CD4-positive, alpha-beta T cell (primary cell): ENCODE data around the gene AUTS2. TPM values are rescaled to one million over a fixed set of nuclear protein-coding genes. Genes with fewer than 3 reads are reported as not detected.

Experiments used
- ATAC-seq: fragments of 200-7000 bp; cut with Tn5 transposase; one replicate; pipeline ENCODE4 v1.10.0; 2022; ENCODE audit warnings: mild to moderate bottlenecking; ENCODE audit not compliant: poor library complexity
- CTCF ChIA-PET: fragments of 350-600 bp; sonication (Branson Sonifier 250); formaldehyde crosslinking; loops from one replicate; lab custom pipeline; 2021; ENCODE audit warnings: antibody characterized with exemption, inconsistent platforms; lab: Charles Lee
- POLR2A ChIA-PET: fragments of 350-600 bp; sonication (Branson Sonifier 250); formaldehyde crosslinking; loops from one replicate; lab custom pipeline; 2021; ENCODE audit warnings: antibody characterized with exemption, inconsistent platforms; lab: Charles Lee
- DNase-seq, 14 experiments: peaks; one replicate each; pipeline ENCODE4 v3.0.0-alpha.2; 2013 to 2020; ENCODE audit warnings: mixed read lengths in 2 of 14
- H3K27ac ChIP-seq, 2 donors: one replicate each; pipeline versions ENCODE4 v1.5.1 to v1.7.0; 2013; ENCODE audit warnings: low read length in 2 of 2, low read depth in 1 of 2, mild to moderate bottlenecking in 1 of 2
- H3K27me3 ChIP-seq, 2 experiments: 1 replicate in 1 of 2; 2 replicates in 1 of 2; pipeline versions ENCODE4 v1.6.1 to v1.7.0; 2013; ENCODE audit warnings: low read length in 2 of 2, control low read depth in 1 of 2, mild to moderate bottlenecking in 1 of 2, moderate library complexity in 1 of 2; ENCODE audit not compliant: insufficient read depth in 2 of 2, control insufficient read depth in 1 of 2
- H3K36me3 ChIP-seq: one replicate; pipeline ENCODE4 v1.6.1; 2013; ENCODE audit warnings: low read length, control low read depth; ENCODE audit not compliant: insufficient read depth
- H3K4me1 ChIP-seq: one replicate; pipeline ENCODE4 v1.6.1; 2013; ENCODE audit warnings: low read length, control low read depth; ENCODE audit not compliant: insufficient read depth
- H3K4me3 ChIP-seq: one replicate; pipeline ENCODE4 v1.5.1; 2013; ENCODE audit warnings: mild to moderate bottlenecking, low read length, moderate library complexity
- H3K9me3 ChIP-seq, 2 experiments: 1 replicate in 1 of 2; 2 replicates in 1 of 2; pipeline versions ENCODE4 v1.6.1 to v1.7.0; 2013; ENCODE audit warnings: low read length in 2 of 2, mild to moderate bottlenecking in 2 of 2, control low read depth in 1 of 2, moderate library complexity in 1 of 2; ENCODE audit not compliant: control insufficient read depth in 1 of 2, insufficient read depth in 1 of 2
- H3K27ac Mint-ChIP-seq: one replicate; pipeline ENCODE4 v1.8.0; 2020; ENCODE audit warnings: mixed read lengths
- H3K27me3 Mint-ChIP-seq: one replicate; pipeline ENCODE4 v1.8.0; 2021; ENCODE audit warnings: mixed read lengths
- H3K36me3 Mint-ChIP-seq: one replicate; pipeline ENCODE4 v1.8.0; 2021; ENCODE audit warnings: low read depth, mixed read lengths
- H3K4me1 Mint-ChIP-seq: one replicate; pipeline ENCODE4 v1.8.0; 2021; ENCODE audit warnings: low read depth, mixed read lengths
- H3K4me3 Mint-ChIP-seq: one replicate; pipeline ENCODE4 v1.8.0; 2020; ENCODE audit warnings: mild to moderate bottlenecking, mixed read lengths
- H3K9me3 Mint-ChIP-seq: one replicate; pipeline ENCODE4 v1.8.0; 2020; ENCODE audit warnings: mixed read lengths
- CTCF ChIP-seq: fragments of 200-600 bp; IDR thresholded peaks from one replicate; pipeline ENCODE4 v1.8.0; 2022; ENCODE audit warnings: antibody characterized with exemption, mild to moderate bottlenecking
- intact Hi-C, 2 experiments: fragments of 100-400 bp; cut with DNase I in 1 of 2; cut with micrococcal nuclease in 1 of 2; formaldehyde crosslinking; loops; one replicate each; pipeline versions ENCODE4 v1.15.1 to v1.9.0; 2023 to 2025; cut with DNase I, micrococcal nuclease
- total RNA-seq, 174 experiments: library from RNA in 2 of 174; stranded (reverse) in 2 of 174; gene quantifications; one replicate each; pipeline ENCODE4 v1.2.3 and lab custom pipeline; 2021 to 2026

AUTS2 gene
- total RNA-seq, 2 experiments from 2014 or later = 43.6 to 47.6 TPM

GRCh38 chr7:70771451-70771850 is 1173.2 kb downstream of the AUTS2 start:
- H3K27ac Mint-ChIP-seq = no peak overlapping the region
- CTCF ChIA-PET = no interaction called here

GRCh38 chr7:70772891-70773290 is 1174.6 kb downstream of the AUTS2 start:
- POLR2A ChIA-PET = no interaction called here
- Mint-ChIP-seq H3K9me3 (no peaks in the 10 kb centered on the region), H3K4me3 (no peak overlapping the region), H3K4me1 (peaks cover 25% of the 10 kb centered on the region), H3K27ac (no peak overlapping the region), H3K36me3 (no peaks in the 10 kb centered on the region), H3K27me3 (no peaks in the 10 kb centered on the region)
- no peak overlapping the region for H3K27ac ChIP-seq
- H3K36me3 ChIP-seq = peaks cover 7% of the 10 kb centered on the region
- no peaks in the 10 kb centered on the region for H3K27me3 ChIP-seq
- TF ChIP-seq CTCF = no peak
- intact Hi-C loops = no loop called here
- ATAC-seq (no peak), DNase-seq (no peak)
- H3K4me1 ChIP-seq = peaks cover 32% of the 10 kb centered on the region
- no peaks in the 10 kb centered on the region for H3K9me3 ChIP-seq
- CTCF ChIA-PET = no interaction called here
- H3K4me3 ChIP-seq = no peak overlapping the region

More at GRCh38 chr7:70771451-70771850, 1173.2 kb downstream of the AUTS2 start:
- DNase-seq (no peak), ATAC-seq (no peak)
- Histone ChIP-seq H3K36me3 (peaks cover 7% of the 10 kb centered on the region), H3K4me3 (no peak overlapping the region), H3K9me3 (no peaks in the 10 kb centered on the region), H3K27ac (no peak overlapping the region), H3K27me3 (no peaks in the 10 kb centered on the region), H3K4me1 (peaks cover 19% of the 10 kb centered on the region)
- no peak overlapping the region for H3K4me3 Mint-ChIP-seq
- peaks cover 12% of the 10 kb centered on the region for H3K4me1 Mint-ChIP-seq
- no peaks in the 10 kb centered on the region for H3K9me3 Mint-ChIP-seq
- intact Hi-C loops = no loop called here
- TF ChIP-seq CTCF = no peak
- H3K27me3 Mint-ChIP-seq = no peaks in the 10 kb centered on the region
- H3K36me3 Mint-ChIP-seq = no peaks in the 10 kb centered on the region
- POLR2A ChIA-PET = no interaction called here

- H3K4me1 Mint-ChIP-seq = peaks cover 30% of the 10 kb centered on the region
- ATAC-seq = no peak
- POLR2A ChIA-PET = no interaction called here
- no peak for TF ChIP-seq CTCF
- no peaks in the 10 kb centered on the region for H3K36me3 Mint-ChIP-seq
- intact Hi-C loops = no loop called here
- no peaks in the 10 kb centered on the region for H3K9me3 Mint-ChIP-seq
- no peak for DNase-seq
- no peaks in the 10 kb centered on the region for H3K9me3 ChIP-seq
- H3K27me3 Mint-ChIP-seq = no peaks in the 10 kb centered on the region
- no peaks in the 10 kb centered on the region for H3K27me3 ChIP-seq
- peaks cover 7% of the 10 kb centered on the region for H3K36me3 ChIP-seq
- H3K4me3 Mint-ChIP-seq = no peak overlapping the region
- CTCF ChIA-PET = no interaction called here
- no peak overlapping the region for H3K27ac Mint-ChIP-seq
- no peak overlapping the region for H3K4me3 ChIP-seq
- peaks cover 33% of the 10 kb centered on the region for H3K4me1 ChIP-seq
- H3K27ac ChIP-seq = no peak overlapping the region
These were observed 1175.1 kb downstream of the AUTS2 start for GRCh38 chr7:70773406-70773805.
